GM12865 (cell line): ENCODE results near the gene SMARCAL1.

ENCODE experiments used
- DNase-seq: peaks from one replicate; pipeline ENCODE4 v3.0.0; 2010; ENCODE audit warnings: low read depth
- H3K4me3 ChIP-seq: 2 replicates; pipeline ENCODE4 v1.5.1; 2011; ENCODE audit warnings: mild to moderate bottlenecking, low read depth, low read length, control low read depth
- TF ChIP-seq, protein P1 (sequence below): IDR thresholded peaks from 2 replicates; pipeline ENCODE4 v1.5.1; 2011; ENCODE audit warnings: low read length, control low read depth, low read depth, inconsistent platforms; ENCODE audit not compliant: insufficient read depth; ENCODE audit errors: missing control alignments

Gene SMARCAL1

DNA sequence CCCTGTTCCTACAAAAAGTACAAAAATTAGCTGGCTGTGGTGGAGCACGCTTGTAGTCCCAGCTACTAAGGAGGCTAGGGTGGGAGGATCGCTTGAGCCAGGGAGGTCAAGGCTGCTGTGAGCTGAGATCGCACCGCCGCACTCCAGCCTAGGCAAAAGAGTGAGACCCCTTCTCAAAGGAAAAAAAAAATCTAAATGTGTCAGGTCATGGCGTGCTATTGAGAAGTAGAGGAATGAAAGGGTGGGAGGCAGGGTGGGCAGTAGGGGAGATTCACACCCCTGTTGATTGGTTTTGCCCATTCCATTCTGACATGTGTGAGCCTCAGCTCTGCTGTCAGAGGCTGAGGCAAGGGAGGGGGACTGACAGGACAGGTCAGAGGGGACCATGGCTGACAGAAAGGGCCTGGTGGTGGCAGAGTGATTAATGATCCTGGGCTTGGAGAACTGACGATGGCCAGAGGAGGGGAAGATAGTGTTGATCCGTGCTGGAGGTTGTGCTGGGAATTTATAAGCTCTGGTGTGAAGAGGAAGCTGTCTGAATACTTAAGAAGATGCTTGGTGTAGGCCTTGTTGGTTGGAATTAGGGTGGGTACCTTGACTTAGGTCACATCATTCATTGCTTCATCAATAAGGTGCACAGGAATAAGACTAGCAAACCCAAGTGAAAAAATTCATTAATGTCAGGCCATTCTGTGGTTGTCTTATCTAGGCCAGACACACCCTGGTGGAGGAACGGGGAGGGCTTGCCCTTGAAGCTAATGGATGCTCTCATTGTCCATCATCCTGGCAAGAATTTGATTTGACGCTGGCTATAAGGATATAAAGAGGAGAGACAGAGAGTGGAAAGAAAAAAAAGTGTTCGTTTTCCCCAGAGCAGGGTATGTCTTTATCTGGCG is 19.1 kb upstream of the SMARCAL1 start:
- no peak for DNase-seq
- TF ChIP-seq, protein P1, sequence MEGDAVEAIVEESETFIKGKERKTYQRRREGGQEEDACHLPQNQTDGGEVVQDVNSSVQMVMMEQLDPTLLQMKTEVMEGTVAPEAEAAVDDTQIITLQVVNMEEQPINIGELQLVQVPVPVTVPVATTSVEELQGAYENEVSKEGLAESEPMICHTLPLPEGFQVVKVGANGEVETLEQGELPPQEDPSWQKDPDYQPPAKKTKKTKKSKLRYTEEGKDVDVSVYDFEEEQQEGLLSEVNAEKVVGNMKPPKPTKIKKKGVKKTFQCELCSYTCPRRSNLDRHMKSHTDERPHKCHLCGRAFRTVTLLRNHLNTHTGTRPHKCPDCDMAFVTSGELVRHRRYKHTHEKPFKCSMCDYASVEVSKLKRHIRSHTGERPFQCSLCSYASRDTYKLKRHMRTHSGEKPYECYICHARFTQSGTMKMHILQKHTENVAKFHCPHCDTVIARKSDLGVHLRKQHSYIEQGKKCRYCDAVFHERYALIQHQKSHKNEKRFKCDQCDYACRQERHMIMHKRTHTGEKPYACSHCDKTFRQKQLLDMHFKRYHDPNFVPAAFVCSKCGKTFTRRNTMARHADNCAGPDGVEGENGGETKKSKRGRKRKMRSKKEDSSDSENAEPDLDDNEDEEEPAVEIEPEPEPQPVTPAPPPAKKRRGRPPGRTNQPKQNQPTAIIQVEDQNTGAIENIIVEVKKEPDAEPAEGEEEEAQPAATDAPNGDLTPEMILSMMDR, result no peak
- H3K4me3 ChIP-seq, result no peak overlapping the region

DNA sequence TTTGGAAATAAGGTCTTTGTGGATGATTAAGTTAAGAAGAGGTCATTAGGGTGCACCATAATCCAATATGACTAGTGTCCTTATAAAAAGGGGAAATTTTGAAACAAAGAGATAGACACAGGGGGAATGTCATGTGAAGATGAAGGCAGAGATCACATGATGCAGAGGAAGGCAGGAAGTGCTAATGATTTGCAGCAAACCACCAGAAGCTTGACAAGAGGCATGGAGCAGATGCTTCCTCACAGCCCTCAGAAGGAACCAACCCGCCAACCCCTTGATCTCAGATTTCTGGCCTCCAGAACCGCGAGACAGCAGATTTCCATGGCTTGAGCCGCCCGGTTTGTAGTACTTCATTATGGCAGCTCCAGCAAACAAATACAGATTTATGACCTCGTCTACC is 17.4 kb upstream of the SMARCAL1 start:
- TF ChIP-seq, protein P1, result no peak
- H3K4me3 ChIP-seq, result no peak overlapping the region
- no peak for DNase-seq

DNA sequence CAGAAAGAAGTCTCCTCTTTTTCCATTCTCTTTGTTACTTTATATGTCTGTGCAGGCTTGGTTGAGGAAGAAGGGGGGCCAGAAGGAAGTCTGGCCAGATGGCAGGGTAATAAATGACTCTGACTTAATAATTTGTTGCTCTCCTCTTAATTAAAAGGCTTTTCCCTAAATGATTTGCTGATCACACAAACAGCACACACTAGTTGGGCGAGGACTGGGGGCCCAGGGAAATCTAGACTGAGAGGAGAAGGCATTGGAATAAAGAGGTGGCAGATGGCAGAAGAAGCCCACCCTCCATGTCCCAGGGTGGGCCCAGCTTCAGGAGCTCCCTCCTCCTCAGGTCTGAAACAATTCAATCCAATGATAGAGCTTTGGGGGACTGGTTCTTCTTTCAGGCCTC is 12.7 kb upstream of the SMARCAL1 start:
- no peak overlapping the region for H3K4me3 ChIP-seq
- TF ChIP-seq, protein P1, result no peak
- DNase-seq, result no peak

DNA sequence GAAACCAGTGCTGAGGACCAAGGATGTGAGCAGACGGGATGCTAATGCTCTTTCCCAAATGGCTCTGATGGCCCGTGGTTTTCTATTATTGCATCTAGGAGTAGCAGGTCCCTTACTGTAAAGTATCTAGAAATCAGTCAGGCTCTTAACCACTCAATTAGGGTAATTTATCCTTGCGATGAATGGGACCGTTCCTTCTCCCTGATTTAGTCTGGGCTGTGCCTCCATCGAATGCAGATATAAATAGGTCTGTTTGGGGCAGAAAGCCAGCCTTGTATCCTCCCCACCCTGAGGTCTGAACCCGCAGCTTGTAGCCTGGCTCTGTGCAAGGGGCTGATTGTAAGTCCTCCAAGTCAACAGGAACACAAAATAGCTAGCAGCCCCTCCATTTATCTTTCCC is 9.5 kb upstream of the SMARCAL1 start:
- no peak overlapping the region for H3K4me3 ChIP-seq
- DNase-seq, result no peak
- TF ChIP-seq, protein P1, result no peak

DNA sequence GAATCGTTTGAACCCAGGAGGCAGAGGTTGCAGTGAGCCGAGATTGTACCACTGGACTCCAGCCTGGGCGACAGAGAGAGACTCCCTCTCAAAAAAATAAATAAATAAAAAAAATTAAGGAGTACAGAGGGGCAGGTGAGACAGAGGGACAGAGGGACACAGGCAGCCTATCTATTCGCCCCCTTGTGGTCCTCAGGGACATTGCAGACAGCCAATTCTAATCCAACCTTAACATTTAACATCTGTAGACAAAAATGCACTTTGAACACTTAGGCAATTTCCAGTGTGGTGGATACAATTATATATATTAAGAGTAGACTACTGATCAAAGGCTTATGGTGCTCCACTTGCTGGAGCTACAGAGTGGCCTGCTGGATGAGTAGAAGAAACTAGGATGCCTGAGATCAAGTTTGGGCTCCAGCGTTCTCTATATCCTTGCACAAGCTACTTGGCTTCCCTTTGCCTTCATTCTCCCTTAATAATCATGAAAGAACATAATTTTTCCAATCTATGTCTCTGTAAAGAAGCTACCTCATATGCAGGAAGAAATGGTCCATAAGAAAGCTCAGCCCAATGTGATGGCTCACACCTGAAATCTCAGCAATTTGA is 8.2 kb upstream of the SMARCAL1 start:
- DNase-seq, result peak; percentile 51
- no peak overlapping the region for H3K4me3 ChIP-seq
- TF ChIP-seq, protein P1, result peak; percentile 79

- H3K4me3 ChIP-seq, result no peak overlapping the region
- DNase-seq, result no peak
- TF ChIP-seq, protein P1, result no peak
Observed at GRCh38 chr2:216405588-216405987, 6.7 kb upstream of the SMARCAL1 start.
